ENCODE measurements around the gene ARHGEF12.

The ARHGEF12 gene

DNA sequence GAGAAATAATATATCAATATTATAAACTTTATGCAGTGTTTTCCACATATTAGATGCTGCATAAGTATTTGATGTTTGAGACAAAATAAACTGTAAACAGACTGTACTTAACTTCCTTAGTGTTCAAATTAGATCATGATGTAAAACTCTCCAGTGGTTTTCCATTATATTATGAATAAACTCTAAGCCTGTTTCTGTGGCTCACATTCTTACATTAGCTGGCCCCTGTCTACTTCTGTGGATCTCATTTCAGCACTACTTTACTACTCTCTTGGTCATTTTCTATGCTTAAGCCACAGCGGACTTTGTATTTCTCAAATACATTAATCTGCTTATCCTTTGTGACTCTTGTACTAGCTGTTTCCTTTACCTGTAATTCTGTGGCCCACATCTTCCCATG, 55.6 kb downstream of the ARHGEF12 start:
- no peak for TF ChIP-seq TEAD4 (IDR thresholded peaks at IDR 0.05)
- TF ChIP-seq ZBTB7A (IDR thresholded peaks at IDR 0.05; ENCODE audit: low read depth): no peak
- TF ChIP-seq, protein P1, sequence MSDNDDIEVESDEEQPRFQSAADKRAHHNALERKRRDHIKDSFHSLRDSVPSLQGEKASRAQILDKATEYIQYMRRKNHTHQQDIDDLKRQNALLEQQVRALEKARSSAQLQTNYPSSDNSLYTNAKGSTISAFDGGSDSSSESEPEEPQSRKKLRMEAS (IDR thresholded peaks at IDR 0.05): no peak
- TF ChIP-seq TAF1 (IDR thresholded peaks at IDR 0.05; ENCODE audit: low read depth): no peak
- TF ChIP-seq YY1 (IDR thresholded peaks at IDR 0.05; ENCODE audit: low read depth): no peak
- TF ChIP-seq CREB1 (IDR thresholded peaks at IDR 0.05; ENCODE audit: low read depth): no peak

DNA sequence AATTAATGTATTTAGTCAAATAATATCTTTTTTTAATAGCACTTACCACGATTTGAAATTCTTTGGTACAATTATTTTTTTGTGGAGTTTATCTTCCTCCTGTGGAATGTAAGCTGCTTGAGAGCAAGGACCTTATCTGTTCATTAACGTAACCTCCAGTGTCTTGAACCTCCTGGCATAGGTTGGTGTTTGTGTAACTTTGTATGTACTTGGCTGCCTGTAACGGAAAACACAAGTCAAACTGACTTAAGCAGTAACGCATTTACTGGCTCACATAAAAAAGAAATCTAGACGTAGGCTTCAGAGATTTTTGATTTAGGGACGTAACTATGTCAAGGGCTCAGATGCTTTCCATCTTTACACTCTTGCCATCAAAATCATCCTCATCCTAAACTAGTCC, 56.1 kb downstream of the ARHGEF12 start:
- no peak for TF ChIP-seq TCF12 (IDR thresholded peaks at IDR 0.05; ENCODE audit: low read depth)
- no peak for TF ChIP-seq EP300 (IDR thresholded peaks at IDR 0.05; ENCODE audit: borderline replicate concordance)

DNA sequence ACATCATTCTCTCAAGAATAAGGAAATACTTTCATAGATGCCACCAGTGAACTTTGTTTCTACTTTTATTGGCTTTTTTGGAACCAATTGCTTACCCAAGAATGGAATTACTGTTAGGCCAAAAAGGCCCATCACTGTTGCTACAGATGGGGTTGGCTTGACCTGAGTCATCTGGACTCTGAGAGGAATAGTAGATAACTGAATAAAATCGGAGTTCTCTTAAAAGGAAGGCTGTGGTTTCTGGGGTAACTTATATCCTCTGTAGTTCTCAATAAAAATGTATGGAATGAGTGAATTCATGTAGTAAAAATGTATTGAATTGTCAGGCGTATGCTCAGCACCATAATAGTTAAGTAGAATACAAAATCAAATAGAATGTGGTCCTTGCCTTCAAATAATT, 56.6 kb downstream of the ARHGEF12 start:
- TF ChIP-seq TCF12 (IDR thresholded peaks at IDR 0.05; ENCODE audit: low read depth) (no peak), NFIC (IDR thresholded peaks at IDR 0.05) (no peak), ZBTB7A (IDR thresholded peaks at IDR 0.05; ENCODE audit: low read depth) (no peak), CEBPB (IDR thresholded peaks at IDR 0.05) (no peak), YY1 (IDR thresholded peaks at IDR 0.05; ENCODE audit: low read depth) (no peak), TAF1 (IDR thresholded peaks at IDR 0.05; ENCODE audit: low read depth) (no peak), EP300 (IDR thresholded peaks at IDR 0.05; ENCODE audit: borderline replicate concordance) (no peak), RAD21 (IDR thresholded peaks at IDR 0.05; ENCODE audit: low read depth) (no peak), EGR1 (IDR thresholded peaks at IDR 0.05) (no peak), CREB1 (IDR thresholded peaks at IDR 0.05; ENCODE audit: low read depth) (no peak), FOXM1 (IDR thresholded peaks at IDR 0.05; ENCODE audit: borderline replicate concordance, low read depth) (no peak), TEAD4 (IDR thresholded peaks at IDR 0.05) (no peak)
- TF ChIP-seq, protein P2, sequence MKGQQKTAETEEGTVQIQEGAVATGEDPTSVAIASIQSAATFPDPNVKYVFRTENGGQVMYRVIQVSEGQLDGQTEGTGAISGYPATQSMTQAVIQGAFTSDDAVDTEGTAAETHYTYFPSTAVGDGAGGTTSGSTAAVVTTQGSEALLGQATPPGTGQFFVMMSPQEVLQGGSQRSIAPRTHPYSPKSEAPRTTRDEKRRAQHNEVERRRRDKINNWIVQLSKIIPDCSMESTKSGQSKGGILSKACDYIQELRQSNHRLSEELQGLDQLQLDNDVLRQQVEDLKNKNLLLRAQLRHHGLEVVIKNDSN (IDR thresholded peaks at IDR 0.05): no peak
- TF ChIP-seq, protein P1 (IDR thresholded peaks at IDR 0.05): no peak
- TF ChIP-seq, protein P3, sequence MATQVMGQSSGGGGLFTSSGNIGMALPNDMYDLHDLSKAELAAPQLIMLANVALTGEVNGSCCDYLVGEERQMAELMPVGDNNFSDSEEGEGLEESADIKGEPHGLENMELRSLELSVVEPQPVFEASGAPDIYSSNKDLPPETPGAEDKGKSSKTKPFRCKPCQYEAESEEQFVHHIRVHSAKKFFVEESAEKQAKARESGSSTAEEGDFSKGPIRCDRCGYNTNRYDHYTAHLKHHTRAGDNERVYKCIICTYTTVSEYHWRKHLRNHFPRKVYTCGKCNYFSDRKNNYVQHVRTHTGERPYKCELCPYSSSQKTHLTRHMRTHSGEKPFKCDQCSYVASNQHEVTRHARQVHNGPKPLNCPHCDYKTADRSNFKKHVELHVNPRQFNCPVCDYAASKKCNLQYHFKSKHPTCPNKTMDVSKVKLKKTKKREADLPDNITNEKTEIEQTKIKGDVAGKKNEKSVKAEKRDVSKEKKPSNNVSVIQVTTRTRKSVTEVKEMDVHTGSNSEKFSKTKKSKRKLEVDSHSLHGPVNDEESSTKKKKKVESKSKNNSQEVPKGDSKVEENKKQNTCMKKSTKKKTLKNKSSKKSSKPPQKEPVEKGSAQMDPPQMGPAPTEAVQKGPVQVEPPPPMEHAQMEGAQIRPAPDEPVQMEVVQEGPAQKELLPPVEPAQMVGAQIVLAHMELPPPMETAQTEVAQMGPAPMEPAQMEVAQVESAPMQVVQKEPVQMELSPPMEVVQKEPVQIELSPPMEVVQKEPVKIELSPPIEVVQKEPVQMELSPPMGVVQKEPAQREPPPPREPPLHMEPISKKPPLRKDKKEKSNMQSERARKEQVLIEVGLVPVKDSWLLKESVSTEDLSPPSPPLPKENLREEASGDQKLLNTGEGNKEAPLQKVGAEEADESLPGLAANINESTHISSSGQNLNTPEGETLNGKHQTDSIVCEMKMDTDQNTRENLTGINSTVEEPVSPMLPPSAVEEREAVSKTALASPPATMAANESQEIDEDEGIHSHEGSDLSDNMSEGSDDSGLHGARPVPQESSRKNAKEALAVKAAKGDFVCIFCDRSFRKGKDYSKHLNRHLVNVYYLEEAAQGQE (IDR thresholded peaks at IDR 0.05; ENCODE audit: low read depth): no peak

DNA sequence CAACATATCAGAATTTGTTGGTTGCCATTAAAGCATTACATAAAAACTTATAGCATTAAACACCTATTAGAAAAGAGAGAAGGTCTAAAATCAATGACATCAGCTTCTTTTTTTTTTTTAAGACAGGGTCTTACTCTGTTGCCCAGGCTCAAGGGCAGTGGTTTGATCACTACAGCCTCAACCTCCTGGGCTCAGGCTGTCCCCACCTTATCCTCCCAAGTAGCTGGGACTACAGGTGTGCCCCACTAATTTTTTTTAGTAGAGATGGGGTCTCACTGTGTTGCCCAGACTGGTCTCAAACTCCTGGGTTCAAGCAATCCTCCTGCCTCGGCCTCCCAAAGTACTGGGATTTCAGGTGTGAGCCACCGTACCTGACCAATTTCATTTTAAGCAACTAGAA, 57.9 kb downstream of the ARHGEF12 start:
- TF ChIP-seq CREB1 (IDR thresholded peaks at IDR 0.05; ENCODE audit: low read depth) (no peak), TAF1 (IDR thresholded peaks at IDR 0.05; ENCODE audit: low read depth) (no peak), ZBTB7A (IDR thresholded peaks at IDR 0.05; ENCODE audit: low read depth) (no peak), TCF12 (IDR thresholded peaks at IDR 0.05; ENCODE audit: low read depth) (no peak), RAD21 (IDR thresholded peaks at IDR 0.05; ENCODE audit: low read depth) (no peak), TEAD4 (IDR thresholded peaks at IDR 0.05) (no peak), CEBPB (IDR thresholded peaks at IDR 0.05) (no peak), NFIC (IDR thresholded peaks at IDR 0.05) (no peak), EP300 (IDR thresholded peaks at IDR 0.05; ENCODE audit: borderline replicate concordance) (no peak), YY1 (IDR thresholded peaks at IDR 0.05; ENCODE audit: low read depth) (no peak)
- TF ChIP-seq, protein P1 (IDR thresholded peaks at IDR 0.05): no peak
- TF ChIP-seq, protein P3 (IDR thresholded peaks at IDR 0.05; ENCODE audit: low read depth): no peak

DNA sequence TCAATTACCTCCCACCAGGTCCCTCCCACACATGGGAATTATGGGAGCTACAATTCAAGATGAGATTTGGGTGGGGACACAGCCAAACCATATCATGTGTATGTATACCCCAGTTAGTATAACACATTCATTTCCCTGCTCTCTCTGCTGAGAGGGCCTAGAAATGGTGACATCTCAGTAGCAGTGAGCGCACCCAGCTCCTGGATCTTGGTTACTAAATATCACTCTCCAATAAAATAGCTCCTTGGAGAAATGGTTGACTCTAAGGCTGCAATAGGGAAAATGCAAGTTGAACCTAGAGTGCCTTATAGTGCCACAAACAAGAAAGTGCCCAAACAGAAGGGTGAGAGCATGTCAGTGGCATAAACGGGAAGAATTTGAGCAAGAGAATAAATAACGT, 59.6 kb downstream of the ARHGEF12 start:
- no peak for TF ChIP-seq TAF1 (IDR thresholded peaks at IDR 0.05; ENCODE audit: low read depth)
- no peak for TF ChIP-seq CREB1 (IDR thresholded peaks at IDR 0.05; ENCODE audit: low read depth)
- TF ChIP-seq TEAD4 (IDR thresholded peaks at IDR 0.05): no peak
- no peak for TF ChIP-seq TCF12 (IDR thresholded peaks at IDR 0.05; ENCODE audit: low read depth)
- TF ChIP-seq FOXM1 (IDR thresholded peaks at IDR 0.05; ENCODE audit: borderline replicate concordance, low read depth): no peak
- TF ChIP-seq, protein P2 (IDR thresholded peaks at IDR 0.05): no peak
- TF ChIP-seq ZBTB7A (IDR thresholded peaks at IDR 0.05; ENCODE audit: low read depth): no peak
- TF ChIP-seq EGR1 (IDR thresholded peaks at IDR 0.05): no peak
- TF ChIP-seq, protein P1 (IDR thresholded peaks at IDR 0.05): no peak
- TF ChIP-seq EP300 (IDR thresholded peaks at IDR 0.05; ENCODE audit: borderline replicate concordance): no peak

DNA sequence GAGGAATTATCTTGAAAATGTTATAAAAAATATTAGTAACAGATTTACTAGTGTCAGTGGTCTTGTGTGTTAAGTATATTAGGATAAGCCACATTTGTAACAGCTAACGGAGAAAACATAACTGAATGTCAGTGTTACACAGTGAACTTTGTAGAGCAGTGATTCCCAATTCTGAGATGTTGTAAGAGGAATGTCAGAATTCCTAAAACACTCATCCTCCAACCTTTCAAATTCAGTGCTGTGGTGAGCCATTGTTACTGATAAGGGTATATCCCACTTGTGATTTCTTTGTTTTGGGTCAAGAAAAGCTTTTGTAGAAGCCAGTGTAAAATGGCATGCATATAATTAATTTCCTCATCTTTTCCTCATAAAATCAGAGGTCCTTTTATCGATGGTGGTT, 61.9 kb downstream of the ARHGEF12 start:
- no peak for TF ChIP-seq CREB1 (IDR thresholded peaks at IDR 0.05; ENCODE audit: low read depth)
- TF ChIP-seq EP300 (IDR thresholded peaks at IDR 0.05; ENCODE audit: borderline replicate concordance): no peak
- TF ChIP-seq TAF1 (IDR thresholded peaks at IDR 0.05; ENCODE audit: low read depth): no peak
- no peak for TF ChIP-seq TCF12 (IDR thresholded peaks at IDR 0.05; ENCODE audit: low read depth)
- TF ChIP-seq EGR1 (IDR thresholded peaks at IDR 0.05): no peak
- no peak for TF ChIP-seq FOXM1 (IDR thresholded peaks at IDR 0.05; ENCODE audit: borderline replicate concordance, low read depth)
- TF ChIP-seq, protein P3 (IDR thresholded peaks at IDR 0.05; ENCODE audit: low read depth): no peak

Data from Ishikawa (cell line).